ENCODE measurements around the gene RTCA.
"Not testable (repeated sequence)": the region's sequence is repeated elsewhere in the genome, so short reads cannot be mapped to it uniquely, and the experiment has no call there.

Gene RTCA

GRCh38 chr1:100321100-100321493 is 55.1 kb downstream of the RTCA start:
- no peak overlapping the region for H3K27ac ChIP-seq (ENCODE audit: low read depth in 2 of 2, low read length in 2 of 2)
- H3K27me3 ChIP-seq (ENCODE audit: control insufficient read depth in 2 of 2, insufficient read depth in 2 of 2, low read length in 2 of 2) = no peaks in the 10 kb centered on the region
- no peaks in the 10 kb centered on the region for H3K36me3 ChIP-seq (ENCODE audit: control insufficient read depth in 2 of 2, insufficient read depth in 2 of 2, low read length in 2 of 2)
- no peak overlapping the region for H3K4me3 ChIP-seq (ENCODE audit: low read length in 2 of 2)
- peaks cover 0 to 2% of the 10 kb centered on the region in 2 donors for H3K9me3 ChIP-seq (ENCODE audit: control insufficient read depth in 2 of 2, low read length in 2 of 2)
- H3K4me1 ChIP-seq (ENCODE audit: control insufficient read depth in 2 of 2, insufficient read depth in 2 of 2, low read length in 2 of 2) = no peaks in the 10 kb centered on the region
- no peak overlapping the region for H3K9ac ChIP-seq (ENCODE audit: low read depth in 1 of 2, low read length in 2 of 2)

GRCh38 chr1:100321506-100321905 is 55.5 kb downstream of the RTCA start:
- Histone ChIP-seq H3K27ac (ENCODE audit: low read depth in 2 of 2, low read length in 2 of 2) (no peak overlapping the region), H3K4me3 (ENCODE audit: low read length in 2 of 2) (no peak overlapping the region), H3K9ac (ENCODE audit: low read depth in 1 of 2, low read length in 2 of 2) (no peak overlapping the region), H3K27me3 (ENCODE audit: control insufficient read depth in 2 of 2, insufficient read depth in 2 of 2, low read length in 2 of 2) (no peaks in the 10 kb centered on the region), H3K4me1 (ENCODE audit: control insufficient read depth in 2 of 2, insufficient read depth in 2 of 2, low read length in 2 of 2) (no peaks in the 10 kb centered on the region), H3K9me3 (ENCODE audit: control insufficient read depth in 2 of 2, low read length in 2 of 2) (peaks cover 0 to 2% of the 10 kb centered on the region in 2 donors), H3K36me3 (ENCODE audit: control insufficient read depth in 2 of 2, insufficient read depth in 2 of 2, low read length in 2 of 2) (no peaks in the 10 kb centered on the region)

- Histone ChIP-seq H3K27me3 (ENCODE audit: control insufficient read depth in 2 of 2, insufficient read depth in 2 of 2, low read length in 2 of 2) (no peaks in the 10 kb centered on the region), H3K9me3 (ENCODE audit: control insufficient read depth in 2 of 2, low read length in 2 of 2) (peaks cover 0 to 2% of the 10 kb centered on the region in 2 donors), H3K4me3 (ENCODE audit: low read length in 2 of 2) (no peak overlapping the region), H3K9ac (ENCODE audit: low read depth in 1 of 2, low read length in 2 of 2) (no peak overlapping the region), H3K36me3 (ENCODE audit: control insufficient read depth in 2 of 2, insufficient read depth in 2 of 2, low read length in 2 of 2) (no peaks in the 10 kb centered on the region), H3K27ac (ENCODE audit: low read depth in 2 of 2, low read length in 2 of 2) (no peak overlapping the region), H3K4me1 (ENCODE audit: control insufficient read depth in 2 of 2, insufficient read depth in 2 of 2, low read length in 2 of 2) (no peaks in the 10 kb centered on the region)
Observed at GRCh38 chr1:100322436-100323211, 56.6 kb downstream of the RTCA start.

GRCh38 chr1:100323419-100324106 is 57.5 kb downstream of the RTCA start:
- no peak overlapping the region for H3K9ac ChIP-seq (ENCODE audit: low read depth in 1 of 2, low read length in 2 of 2)
- peaks cover 0 to 2% of the 10 kb centered on the region in 2 donors for H3K9me3 ChIP-seq (ENCODE audit: control insufficient read depth in 2 of 2, low read length in 2 of 2)
- H3K4me3 ChIP-seq (ENCODE audit: low read length in 2 of 2) = no peak overlapping the region
- H3K27ac ChIP-seq (ENCODE audit: low read depth in 2 of 2, low read length in 2 of 2) = no peak overlapping the region
- no peaks in the 10 kb centered on the region for H3K4me1 ChIP-seq (ENCODE audit: control insufficient read depth in 2 of 2, insufficient read depth in 2 of 2, low read length in 2 of 2)
- H3K27me3 ChIP-seq (ENCODE audit: control insufficient read depth in 2 of 2, insufficient read depth in 2 of 2, low read length in 2 of 2) = no peaks in the 10 kb centered on the region
- no peaks in the 10 kb centered on the region for H3K36me3 ChIP-seq (ENCODE audit: control insufficient read depth in 2 of 2, insufficient read depth in 2 of 2, low read length in 2 of 2)

- Histone ChIP-seq H3K9ac (ENCODE audit: low read depth in 1 of 2, low read length in 2 of 2) (no peak overlapping the region), H3K27me3 (ENCODE audit: control insufficient read depth in 2 of 2, insufficient read depth in 2 of 2, low read length in 2 of 2) (no peaks in the 10 kb centered on the region), H3K9me3 (ENCODE audit: control insufficient read depth in 2 of 2, low read length in 2 of 2) (no peaks in the 10 kb centered on the region), H3K4me1 (ENCODE audit: control insufficient read depth in 2 of 2, insufficient read depth in 2 of 2, low read length in 2 of 2) (no peaks in the 10 kb centered on the region), H3K27ac (ENCODE audit: low read depth in 2 of 2, low read length in 2 of 2) (no peak overlapping the region), H3K36me3 (ENCODE audit: control insufficient read depth in 2 of 2, insufficient read depth in 2 of 2, low read length in 2 of 2) (no peaks in the 10 kb centered on the region), H3K4me3 (ENCODE audit: low read length in 2 of 2) (no peak overlapping the region)
Observed at GRCh38 chr1:100325415-100326324, 59.7 kb downstream of the RTCA start.

GRCh38 chr1:100326325-100326670 is 60.3 kb downstream of the RTCA start:
- H3K9ac ChIP-seq (ENCODE audit: low read depth in 1 of 2, low read length in 2 of 2); H3K27ac ChIP-seq (ENCODE audit: low read depth in 2 of 2, low read length in 2 of 2); H3K36me3 ChIP-seq (ENCODE audit: control insufficient read depth in 2 of 2, insufficient read depth in 2 of 2, low read length in 2 of 2); H3K4me1 ChIP-seq (ENCODE audit: control insufficient read depth in 2 of 2, insufficient read depth in 2 of 2, low read length in 2 of 2); H3K27me3 ChIP-seq (ENCODE audit: control insufficient read depth in 2 of 2, insufficient read depth in 2 of 2, low read length in 2 of 2); H3K4me3 ChIP-seq (ENCODE audit: low read length in 2 of 2); H3K9me3 ChIP-seq (ENCODE audit: control insufficient read depth in 2 of 2, low read length in 2 of 2): not testable (repeated sequence)

GRCh38 chr1:100328133-100328532 is 62.1 kb downstream of the RTCA start:
- Histone ChIP-seq H3K27ac (ENCODE audit: low read depth in 2 of 2, low read length in 2 of 2) (no peak overlapping the region), H3K9me3 (ENCODE audit: control insufficient read depth in 2 of 2, low read length in 2 of 2) (no peaks in the 10 kb centered on the region), H3K4me1 (ENCODE audit: control insufficient read depth in 2 of 2, insufficient read depth in 2 of 2, low read length in 2 of 2) (no peaks in the 10 kb centered on the region), H3K27me3 (ENCODE audit: control insufficient read depth in 2 of 2, insufficient read depth in 2 of 2, low read length in 2 of 2) (no peaks in the 10 kb centered on the region), H3K36me3 (ENCODE audit: control insufficient read depth in 2 of 2, insufficient read depth in 2 of 2, low read length in 2 of 2) (no peaks in the 10 kb centered on the region), H3K4me3 (ENCODE audit: low read length in 2 of 2) (no peak overlapping the region), H3K9ac (ENCODE audit: low read depth in 1 of 2, low read length in 2 of 2) (no peak overlapping the region)

- H3K9me3 ChIP-seq (ENCODE audit: control insufficient read depth in 2 of 2, low read length in 2 of 2); H3K9ac ChIP-seq (ENCODE audit: low read depth in 1 of 2, low read length in 2 of 2); H3K4me3 ChIP-seq (ENCODE audit: low read length in 2 of 2); H3K27me3 ChIP-seq (ENCODE audit: control insufficient read depth in 2 of 2, insufficient read depth in 2 of 2, low read length in 2 of 2); H3K27ac ChIP-seq (ENCODE audit: low read depth in 2 of 2, low read length in 2 of 2); H3K36me3 ChIP-seq (ENCODE audit: control insufficient read depth in 2 of 2, insufficient read depth in 2 of 2, low read length in 2 of 2); H3K4me1 ChIP-seq (ENCODE audit: control insufficient read depth in 2 of 2, insufficient read depth in 2 of 2, low read length in 2 of 2): not testable (repeated sequence)
Observed at GRCh38 chr1:100331146-100331545, 65.1 kb downstream of the RTCA start.

GRCh38 chr1:100332331-100332730 is 66.3 kb downstream of the RTCA start:
- no peaks in the 10 kb centered on the region for H3K36me3 ChIP-seq (ENCODE audit: control insufficient read depth in 2 of 2, insufficient read depth in 2 of 2, low read length in 2 of 2)
- no peak overlapping the region for H3K9ac ChIP-seq (ENCODE audit: low read depth in 1 of 2, low read length in 2 of 2)
- H3K4me1 ChIP-seq (ENCODE audit: control insufficient read depth in 2 of 2, insufficient read depth in 2 of 2, low read length in 2 of 2) = no peaks in the 10 kb centered on the region
- H3K27me3 ChIP-seq (ENCODE audit: control insufficient read depth in 2 of 2, insufficient read depth in 2 of 2, low read length in 2 of 2) = no peaks in the 10 kb centered on the region
- no peak overlapping the region for H3K27ac ChIP-seq (ENCODE audit: low read depth in 2 of 2, low read length in 2 of 2)
- H3K4me3 ChIP-seq (ENCODE audit: low read length in 2 of 2) = no peak overlapping the region
- H3K9me3 ChIP-seq (ENCODE audit: control insufficient read depth in 2 of 2, low read length in 2 of 2) = no peaks in the 10 kb centered on the region

GRCh38 chr1:100335436-100335835 is 69.4 kb downstream of the RTCA start:
- Histone ChIP-seq H3K27me3 (ENCODE audit: control insufficient read depth in 2 of 2, insufficient read depth in 2 of 2, low read length in 2 of 2) (no peaks in the 10 kb centered on the region), H3K36me3 (ENCODE audit: control insufficient read depth in 2 of 2, insufficient read depth in 2 of 2, low read length in 2 of 2) (no peaks in the 10 kb centered on the region), H3K4me1 (ENCODE audit: control insufficient read depth in 2 of 2, insufficient read depth in 2 of 2, low read length in 2 of 2) (no peaks in the 10 kb centered on the region), H3K4me3 (ENCODE audit: low read length in 2 of 2) (no peak overlapping the region), H3K9me3 (ENCODE audit: control insufficient read depth in 2 of 2, low read length in 2 of 2) (no peaks in the 10 kb centered on the region), H3K27ac (ENCODE audit: low read depth in 2 of 2, low read length in 2 of 2) (no peak overlapping the region), H3K9ac (ENCODE audit: low read depth in 1 of 2, low read length in 2 of 2) (no peak overlapping the region)

All from mucosa of rectum (tissue), 2 donors.